GM10847 (cell line): ENCODE data around the gene GOPC.

Experiments used
- POLR2A ChIP-seq: IDR thresholded peaks from 2 replicates; pipeline ENCODE4 v1.6.1; 2011; ENCODE audit not compliant: insufficient read length; ENCODE audit errors: extremely low read depth

GOPC gene

DNA sequence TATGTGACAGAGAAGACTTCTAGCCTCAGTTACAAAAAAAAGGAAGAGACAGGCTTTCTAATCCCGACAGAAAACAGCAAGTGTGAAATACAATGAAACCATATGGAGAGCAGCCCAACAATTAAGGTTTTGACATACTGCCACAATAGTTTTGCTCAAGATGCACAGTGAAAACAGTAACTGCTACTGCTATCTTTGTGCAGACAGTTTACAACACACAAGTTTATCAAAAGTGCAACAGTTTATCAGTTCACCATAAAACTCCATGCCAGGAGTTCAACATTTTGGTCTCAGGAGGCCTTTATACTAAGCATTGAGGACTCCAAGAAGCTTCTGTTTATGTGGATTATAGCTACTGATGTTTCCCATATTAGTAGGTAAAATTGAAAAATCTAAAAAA, 37.6 kb downstream of the GOPC start:
- no peak for TF ChIP-seq POLR2A

DNA sequence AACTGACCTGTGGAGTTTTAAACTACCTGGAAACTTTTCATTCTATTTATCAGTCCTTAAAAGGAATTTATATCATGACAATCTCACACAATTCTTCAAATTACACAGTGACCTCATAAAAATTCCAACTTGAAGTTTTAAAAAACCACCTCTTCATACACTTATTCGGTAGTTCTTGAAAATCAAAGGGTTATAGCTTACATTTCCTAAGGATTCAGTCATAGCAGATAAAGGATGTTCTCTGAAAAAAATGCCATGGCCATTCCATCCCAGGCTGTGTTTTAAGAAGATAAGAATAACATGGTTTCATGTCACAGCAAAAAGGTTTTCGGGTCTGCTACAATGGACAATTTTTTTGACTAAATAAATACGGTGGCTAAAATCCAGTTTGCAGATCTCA, 41.2 kb downstream of the GOPC start:
- TF ChIP-seq POLR2A: no peak

DNA sequence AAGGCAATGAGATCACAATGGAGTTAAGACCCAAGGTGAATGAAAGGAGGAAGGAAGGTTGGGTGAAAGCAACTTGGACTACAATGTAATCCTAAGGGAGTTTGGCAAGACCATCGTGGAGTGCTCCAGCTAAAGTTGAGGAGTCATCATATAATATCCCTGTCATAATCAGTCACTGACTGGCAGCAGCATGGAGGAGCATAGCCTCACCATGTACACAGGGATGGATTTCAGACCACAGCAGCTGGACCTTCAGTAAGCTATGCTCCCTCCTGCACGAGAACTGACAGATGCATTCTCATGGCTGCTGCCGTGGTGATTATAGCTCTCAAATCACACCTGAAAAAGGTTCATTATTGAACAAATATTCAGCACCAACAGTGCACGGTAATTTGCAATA, 43.0 kb downstream of the GOPC start:
- TF ChIP-seq POLR2A: no peak

DNA sequence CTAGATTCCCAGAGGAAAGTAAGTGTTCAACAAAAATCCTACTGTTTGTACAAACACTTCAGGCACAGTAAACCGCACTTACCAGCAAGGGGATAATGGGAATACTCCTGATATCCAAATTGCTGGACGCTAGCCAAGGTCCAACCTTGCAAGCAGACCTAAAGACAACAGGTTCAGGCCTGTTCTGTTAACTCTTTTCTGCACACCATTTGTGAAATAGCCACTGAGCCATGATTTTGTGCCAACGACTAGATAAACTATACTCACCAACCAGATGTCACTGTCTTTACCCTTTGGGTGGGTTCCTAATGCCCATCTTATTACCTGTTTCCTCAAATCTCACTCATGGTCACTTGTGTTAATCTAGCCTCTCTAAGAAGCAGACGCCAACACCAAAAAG, 43.5 kb downstream of the GOPC start:
- no peak for TF ChIP-seq POLR2A

DNA sequence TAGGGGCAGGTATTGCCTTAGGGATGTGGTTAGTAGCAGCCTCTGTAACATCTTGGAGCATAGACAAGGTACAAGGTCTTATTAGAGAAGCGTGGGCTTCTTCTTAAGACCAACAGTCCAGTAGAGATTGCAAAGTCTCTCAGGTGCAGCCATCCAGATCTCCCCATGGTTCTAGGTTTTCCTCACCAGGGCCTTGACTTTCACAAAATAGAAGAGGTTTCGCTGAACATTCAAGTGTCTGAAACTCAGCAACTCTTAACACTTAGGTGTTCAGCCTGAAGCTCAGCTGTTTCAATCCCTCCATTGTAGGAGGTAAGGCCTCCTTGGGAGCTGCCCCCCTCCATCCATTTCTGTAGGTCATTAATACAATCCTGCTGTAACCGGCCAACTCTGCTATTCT, 44.4 kb downstream of the GOPC start:
- no peak for TF ChIP-seq POLR2A

DNA sequence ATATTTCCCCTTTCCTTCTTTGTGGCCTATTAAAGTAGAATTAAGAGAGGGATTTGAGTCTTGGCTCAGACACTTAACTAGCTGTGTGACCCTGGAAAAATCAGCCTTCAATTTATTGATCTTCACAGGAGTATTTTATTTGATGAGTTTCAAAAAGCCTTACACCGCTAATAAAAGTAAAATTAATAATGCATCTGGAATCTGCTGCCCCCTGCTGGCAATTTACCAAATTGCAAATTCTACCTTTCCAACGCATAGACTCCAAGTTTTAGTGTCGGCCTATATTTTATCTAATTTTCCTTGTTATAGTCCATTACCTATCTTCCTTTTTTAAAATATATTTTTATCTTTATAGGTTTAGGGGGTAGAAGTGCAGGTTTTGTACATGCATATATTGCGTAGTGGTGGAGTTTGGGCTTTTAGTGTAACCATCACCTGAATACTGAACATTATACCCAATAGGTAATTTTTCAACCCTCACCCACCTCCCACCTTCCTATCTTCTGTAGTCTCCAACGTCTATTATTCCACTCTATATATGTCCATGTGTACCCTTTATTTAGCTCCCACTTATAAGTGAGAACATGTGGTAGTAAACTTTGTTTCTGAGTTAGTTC, 46.3 kb downstream of the GOPC start:
- no peak for TF ChIP-seq POLR2A

DNA sequence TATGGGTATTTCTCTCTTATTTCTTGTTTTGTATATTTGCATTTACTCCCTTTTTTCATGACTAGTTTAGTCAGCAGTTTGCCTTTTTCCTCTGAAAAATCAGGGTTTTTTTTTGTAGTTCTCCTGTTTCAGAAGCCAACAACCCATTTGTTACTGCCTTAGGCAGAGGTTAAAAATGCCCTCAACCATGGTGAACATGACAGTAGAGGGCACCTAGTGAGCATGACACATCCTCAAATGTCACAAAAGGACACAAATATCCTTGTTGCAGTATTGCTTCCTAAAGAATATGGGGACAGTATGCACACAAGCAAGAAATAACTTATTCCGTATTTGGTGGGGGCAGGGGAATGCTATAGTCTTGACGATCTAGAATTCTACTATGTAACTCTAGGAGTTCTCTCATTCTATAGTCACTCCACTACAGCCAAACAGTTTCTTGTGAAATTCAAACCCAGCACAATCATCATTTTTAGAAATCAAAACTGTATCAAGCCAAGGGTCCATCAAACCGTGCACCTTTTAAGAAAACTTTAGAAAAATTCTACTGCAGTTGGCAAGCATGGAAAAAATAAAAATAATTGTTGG, 47.0 kb downstream of the GOPC start:
- TF ChIP-seq POLR2A: no peak

DNA sequence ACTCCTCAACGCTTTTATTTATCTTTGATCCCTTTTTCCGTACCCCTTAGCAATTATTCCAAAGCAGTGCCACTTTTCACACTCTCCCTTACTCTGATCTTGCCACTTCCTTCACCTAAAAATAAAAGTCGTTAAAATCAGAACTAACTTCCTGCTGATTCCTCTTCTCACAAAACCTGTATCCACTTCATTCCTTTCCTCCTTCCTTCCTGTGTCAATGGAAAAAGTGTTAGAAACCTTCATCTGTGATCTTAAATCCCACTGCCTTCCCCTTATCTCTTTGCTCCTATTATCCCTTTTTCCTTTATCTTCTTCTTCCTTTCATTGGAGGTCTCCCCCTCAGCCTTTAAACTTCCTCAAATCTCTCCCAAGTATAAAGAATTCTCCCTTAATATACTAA, 49.2 kb downstream of the GOPC start:
- no peak for TF ChIP-seq POLR2A

DNA sequence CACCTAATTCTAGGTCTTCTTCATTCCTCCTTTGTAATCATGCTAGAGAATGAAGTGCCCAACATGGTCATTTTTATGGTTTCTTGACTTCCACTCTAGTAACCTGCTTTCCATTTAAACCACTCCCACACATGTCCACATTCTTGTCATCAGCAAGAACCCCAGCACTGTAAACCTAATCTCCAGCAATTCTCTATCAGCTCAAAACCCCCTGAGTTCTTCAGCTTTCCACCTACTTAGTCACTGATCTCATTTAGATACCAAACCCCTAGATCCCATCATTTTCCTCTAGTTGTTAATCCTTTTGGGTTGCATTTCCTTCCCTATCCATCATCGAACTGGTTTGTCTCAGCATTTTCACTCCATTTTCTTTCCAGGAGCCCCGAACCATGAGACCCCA, 49.7 kb downstream of the GOPC start:
- TF ChIP-seq POLR2A: no peak

DNA sequence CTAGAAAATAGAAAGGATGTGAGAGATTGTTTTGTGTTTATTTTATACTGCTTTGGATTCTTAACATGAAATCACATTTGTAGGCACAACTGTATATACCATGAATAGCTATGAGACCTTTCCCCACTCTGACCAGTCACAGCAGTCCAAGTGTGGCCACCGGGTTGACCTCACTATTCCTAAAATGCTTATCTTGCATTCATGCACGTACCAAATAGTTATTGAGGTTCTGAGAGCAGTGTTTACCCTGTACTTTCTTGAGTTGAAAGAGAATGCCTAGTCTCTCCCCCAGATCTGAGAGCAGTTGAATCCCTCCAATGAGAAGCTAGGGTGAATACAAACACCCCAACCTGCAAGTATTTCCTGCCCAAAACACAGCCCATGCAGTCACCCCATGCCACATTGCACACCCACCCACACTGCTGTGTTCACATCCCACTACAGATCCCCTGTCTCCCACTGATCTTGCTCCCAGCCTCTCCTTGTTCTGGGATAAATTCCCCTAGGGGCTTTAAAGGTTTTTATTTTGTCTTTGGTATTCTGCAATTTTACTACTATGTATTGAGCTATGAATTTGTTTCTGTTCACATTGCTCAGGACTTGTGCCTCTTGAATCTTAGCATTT, 51.6 kb downstream of the GOPC start:
- TF ChIP-seq POLR2A: no peak

DNA sequence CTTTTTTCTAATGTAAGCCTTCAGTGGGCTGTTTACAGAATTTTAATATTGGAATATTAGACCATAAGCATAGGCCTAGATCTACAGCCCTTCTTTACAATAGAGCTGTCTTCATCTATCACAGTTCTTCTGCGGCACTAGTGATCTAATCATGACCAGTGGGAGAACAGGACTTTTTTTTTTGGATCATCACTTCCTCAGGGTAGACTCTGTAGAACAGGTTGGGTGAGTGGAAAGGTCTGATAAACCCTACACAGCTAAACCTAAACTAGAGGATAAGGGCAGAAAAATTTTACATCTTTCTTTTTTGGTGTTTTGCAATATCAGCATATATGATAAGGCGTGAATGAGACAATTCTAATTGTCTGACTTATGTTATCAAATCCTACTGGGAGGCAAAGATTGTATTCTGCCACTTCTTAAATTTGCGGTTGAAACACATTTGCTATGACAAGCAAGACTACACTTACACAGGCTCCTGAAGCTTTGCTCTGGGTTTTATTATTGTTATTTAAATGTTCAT, 52.2 kb downstream of the GOPC start:
- TF ChIP-seq POLR2A: no peak

DNA sequence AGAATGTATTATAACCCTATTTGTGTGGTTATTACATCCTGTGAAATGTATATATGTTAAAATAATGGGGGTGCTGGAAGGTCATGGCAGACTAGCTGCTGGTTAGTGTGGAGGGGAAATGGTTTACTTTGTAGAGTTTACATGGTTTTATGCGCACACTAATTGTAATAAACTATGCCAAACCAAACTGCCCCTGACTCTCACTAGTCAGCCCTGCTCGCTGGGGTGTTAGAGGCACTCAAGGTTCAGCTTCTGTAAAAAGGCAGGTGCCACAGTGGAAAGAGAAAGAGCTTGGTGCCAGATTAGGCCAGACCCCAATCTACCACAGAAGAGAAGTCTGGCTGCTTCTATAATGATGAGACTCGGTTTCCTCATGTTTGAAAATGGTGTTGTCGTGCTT, 52.7 kb downstream of the GOPC start:
- no peak for TF ChIP-seq POLR2A

DNA sequence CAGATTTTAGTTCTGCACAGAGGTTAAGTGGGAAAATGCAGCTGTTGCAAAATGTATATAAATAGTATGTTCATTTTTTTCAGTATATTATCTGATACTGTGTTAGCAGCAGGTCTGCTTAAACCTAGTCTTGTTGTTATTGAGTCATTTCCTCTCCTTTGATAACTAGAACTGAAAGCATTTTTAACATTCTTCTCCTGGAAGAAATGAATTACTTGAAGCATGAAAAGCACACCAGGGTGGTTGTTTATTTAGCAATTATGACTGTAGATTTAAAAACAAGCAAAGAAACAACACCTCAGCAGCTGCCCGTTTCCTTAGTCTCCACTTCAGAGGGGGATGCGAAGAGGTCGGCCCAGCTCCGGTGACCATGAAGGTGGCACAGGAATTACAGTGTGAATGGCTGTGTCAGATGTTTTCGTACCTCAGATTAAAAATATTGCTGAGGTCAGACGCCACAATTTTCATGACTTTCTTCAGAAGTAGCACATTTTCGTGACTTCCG, 53.5 kb downstream of the GOPC start:
- TF ChIP-seq POLR2A: no peak

DNA sequence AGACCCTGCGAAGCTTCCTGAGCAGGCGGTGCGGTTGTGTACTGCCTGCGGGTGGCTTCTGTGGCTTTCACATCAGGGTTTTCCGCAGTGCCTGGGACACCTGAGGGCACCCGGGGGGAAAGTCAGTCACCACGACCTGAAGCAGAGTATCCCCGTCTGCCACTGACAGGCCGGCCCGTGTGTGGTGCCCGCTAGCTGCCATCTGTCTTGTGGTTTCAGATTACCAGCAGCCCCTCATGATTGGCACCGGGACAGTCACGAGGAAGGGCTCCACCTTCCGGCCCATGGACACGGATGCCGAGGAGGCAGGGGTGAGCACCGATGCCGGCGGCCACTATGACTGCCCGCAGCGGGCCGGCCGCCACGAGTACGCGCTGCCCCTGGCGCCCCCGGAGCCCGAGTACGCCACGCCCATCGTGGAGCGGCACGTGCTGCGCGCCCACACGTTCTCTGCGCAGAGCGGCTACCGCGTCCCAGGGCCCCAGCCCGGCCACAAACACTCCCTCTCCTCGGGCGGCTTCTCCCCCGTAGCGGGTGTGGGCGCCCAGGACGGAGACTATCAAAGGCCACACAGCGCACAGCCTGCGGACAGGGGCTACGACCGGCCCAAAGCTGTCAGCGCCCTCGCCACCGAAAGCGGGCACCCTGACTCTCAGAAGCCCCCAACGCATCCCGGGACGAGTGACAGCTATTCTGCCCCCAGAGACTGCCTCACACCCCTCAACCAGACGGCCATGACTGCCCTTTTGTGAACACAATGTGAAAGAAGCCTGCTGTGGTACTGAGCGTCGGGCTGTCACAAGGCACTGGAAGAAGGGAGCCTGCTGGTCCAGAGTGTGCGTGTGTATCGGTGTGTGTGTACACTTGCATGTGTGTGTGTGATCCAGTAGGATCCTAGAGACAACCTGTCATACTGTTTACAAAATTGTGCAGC, 54.4 kb downstream of the GOPC start:
- TF ChIP-seq POLR2A: no peak

DNA sequence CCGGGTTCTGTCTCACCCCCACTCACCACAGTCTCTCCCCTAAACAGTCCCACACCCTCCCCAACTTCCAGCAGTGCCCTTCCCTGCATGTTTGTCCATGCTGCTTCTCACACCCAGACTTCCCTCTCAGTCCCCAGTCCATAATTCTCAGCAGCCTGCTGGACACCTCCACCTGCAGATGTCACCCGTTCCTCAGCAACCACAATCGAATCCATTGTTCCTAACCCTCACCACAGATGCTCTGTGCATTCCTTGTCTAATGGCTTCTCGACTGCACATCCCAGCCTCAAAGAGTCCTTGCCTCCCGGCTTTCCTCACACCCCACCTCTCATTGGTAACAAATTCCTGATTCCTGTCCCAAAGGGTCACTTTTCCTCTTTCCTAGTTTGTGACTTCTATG, 55.6 kb downstream of the GOPC start:
- TF ChIP-seq POLR2A: no peak
